Neural progenitor cell (in vitro differentiated cells): ENCODE results near the gene NPRL2.
A peak's percentile ranks its signal among the peaks of the same experiment; 100 is the strongest.

Source experiments
- EZH2 ChIP-seq: fragments of 200-600 bp; sonication (generic); IDR thresholded peaks from 2 replicates; pipeline ENCODE4 v1.6.1; 2017; ENCODE audit warnings: antibody characterized with exemption, mild to moderate bottlenecking, moderate library complexity
- TF ChIP-seq, protein P1 (sequence below): fragments of 200-600 bp; sonication (generic); IDR thresholded peaks from 2 replicates; pipeline ENCODE4 v1.5.1; 2017; ENCODE audit warnings: antibody characterized with exemption, mild to moderate bottlenecking

GRCh38 chr3:50321336-50322114, 29.1 kb downstream of the NPRL2 start:
- TF ChIP-seq, protein P1, sequence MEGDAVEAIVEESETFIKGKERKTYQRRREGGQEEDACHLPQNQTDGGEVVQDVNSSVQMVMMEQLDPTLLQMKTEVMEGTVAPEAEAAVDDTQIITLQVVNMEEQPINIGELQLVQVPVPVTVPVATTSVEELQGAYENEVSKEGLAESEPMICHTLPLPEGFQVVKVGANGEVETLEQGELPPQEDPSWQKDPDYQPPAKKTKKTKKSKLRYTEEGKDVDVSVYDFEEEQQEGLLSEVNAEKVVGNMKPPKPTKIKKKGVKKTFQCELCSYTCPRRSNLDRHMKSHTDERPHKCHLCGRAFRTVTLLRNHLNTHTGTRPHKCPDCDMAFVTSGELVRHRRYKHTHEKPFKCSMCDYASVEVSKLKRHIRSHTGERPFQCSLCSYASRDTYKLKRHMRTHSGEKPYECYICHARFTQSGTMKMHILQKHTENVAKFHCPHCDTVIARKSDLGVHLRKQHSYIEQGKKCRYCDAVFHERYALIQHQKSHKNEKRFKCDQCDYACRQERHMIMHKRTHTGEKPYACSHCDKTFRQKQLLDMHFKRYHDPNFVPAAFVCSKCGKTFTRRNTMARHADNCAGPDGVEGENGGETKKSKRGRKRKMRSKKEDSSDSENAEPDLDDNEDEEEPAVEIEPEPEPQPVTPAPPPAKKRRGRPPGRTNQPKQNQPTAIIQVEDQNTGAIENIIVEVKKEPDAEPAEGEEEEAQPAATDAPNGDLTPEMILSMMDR, result peak; percentile 76
- no peak for TF ChIP-seq EZH2
